ENCODE data around the gene GSX2.
A peak's percentile ranks its signal among the peaks of the same experiment; 100 is the strongest.

The GSX2 gene

DNA sequence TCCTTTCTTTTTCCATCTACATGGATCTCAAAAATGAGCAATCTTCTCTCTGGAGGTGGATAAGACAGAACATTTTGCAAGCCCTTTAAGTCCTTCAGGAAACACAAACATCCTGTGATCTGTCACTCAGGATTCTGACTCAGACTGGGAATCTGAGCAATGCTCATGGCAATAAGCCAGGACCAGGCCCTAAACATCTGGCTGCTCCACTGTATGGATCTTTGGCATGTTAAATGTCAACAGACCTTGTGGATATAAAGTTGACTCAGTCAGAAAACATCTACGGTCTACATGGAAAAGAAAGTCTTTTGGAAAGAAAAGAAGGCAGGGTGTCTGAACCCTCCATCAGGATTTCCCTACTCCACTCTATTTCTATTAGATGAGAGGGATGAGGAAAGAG, 17.8 kb upstream of the GSX2 start:
- DNase-seq, result no peak

GRCh38 chr4:54085284-54085683, 14.7 kb upstream of the GSX2 start:
- no peak for DNase-seq

DNA sequence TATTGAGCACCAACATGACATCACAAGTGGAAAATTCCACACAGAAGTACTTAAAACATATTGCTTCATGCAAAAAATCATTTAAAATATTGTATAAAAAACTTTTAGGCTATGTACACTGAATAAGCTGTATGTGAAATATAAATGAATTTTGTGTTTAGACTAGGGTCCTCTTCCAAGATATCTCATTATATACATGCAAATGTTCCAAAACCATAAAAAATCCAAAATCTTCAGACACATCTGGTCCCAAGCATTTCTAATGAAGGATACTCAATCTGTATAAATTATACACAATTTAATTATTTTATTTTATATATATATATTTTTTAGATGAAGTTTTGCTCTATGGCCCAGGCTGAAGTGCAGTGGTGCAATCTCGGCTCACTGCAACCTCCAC, 10.1 kb upstream of the GSX2 start:
- DNase-seq, result no peak

GRCh38 chr4:54090404-54090803, 9.6 kb upstream of the GSX2 start:
- DNase-seq, result no peak

- DNase-seq, result no peak
Observed at GRCh38 chr4:54090804-54091623, 8.9 kb upstream of the GSX2 start.

- peak; percentile 79 to 85 for DNase-seq
Observed at GRCh38 chr4:54091637-54092404, 8.1 kb upstream of the GSX2 start.

DNA sequence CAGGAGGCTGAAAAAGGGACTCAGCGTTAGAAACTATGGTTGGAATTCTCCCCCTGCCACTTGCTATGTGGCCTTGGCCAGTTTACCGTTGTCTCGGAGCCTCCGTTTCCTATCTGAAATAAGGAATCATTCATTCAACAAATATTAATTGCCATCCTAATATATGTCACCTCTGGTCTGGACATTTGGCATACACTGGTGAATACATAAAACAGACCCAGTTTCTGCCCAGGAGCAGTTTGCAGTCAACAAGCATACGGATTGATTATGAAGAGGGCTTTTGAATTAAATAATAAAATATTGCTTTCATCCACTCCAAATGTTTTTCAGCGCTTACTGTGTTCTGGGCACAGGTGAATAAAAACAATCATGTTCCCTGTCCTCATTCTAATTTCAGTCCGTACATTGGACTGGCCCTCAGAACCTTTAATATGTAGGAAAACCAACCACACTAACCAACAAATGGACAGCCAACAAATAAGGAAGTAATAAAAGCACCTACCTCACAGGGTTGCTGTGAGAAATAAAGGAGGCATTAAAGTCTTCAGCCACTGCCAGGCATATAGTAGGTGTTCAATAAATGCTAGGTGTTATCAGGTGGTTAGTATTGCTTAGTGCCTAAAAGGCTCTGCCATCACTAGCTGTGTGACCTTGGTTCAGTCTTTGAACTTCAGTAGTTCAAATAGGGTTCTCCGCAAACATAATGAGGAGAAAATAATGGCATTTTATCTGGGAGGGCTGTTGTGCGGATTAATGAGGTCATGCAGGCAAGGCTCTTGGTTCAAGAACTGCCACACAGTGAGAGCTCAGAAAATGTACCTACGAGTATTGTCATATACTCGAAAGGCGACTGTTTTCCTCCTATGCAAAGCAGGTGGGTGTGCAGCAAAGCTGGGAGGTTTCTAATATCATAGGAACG, 7.3 kb upstream of the GSX2 start:
- DNase-seq, result no peak

DNA sequence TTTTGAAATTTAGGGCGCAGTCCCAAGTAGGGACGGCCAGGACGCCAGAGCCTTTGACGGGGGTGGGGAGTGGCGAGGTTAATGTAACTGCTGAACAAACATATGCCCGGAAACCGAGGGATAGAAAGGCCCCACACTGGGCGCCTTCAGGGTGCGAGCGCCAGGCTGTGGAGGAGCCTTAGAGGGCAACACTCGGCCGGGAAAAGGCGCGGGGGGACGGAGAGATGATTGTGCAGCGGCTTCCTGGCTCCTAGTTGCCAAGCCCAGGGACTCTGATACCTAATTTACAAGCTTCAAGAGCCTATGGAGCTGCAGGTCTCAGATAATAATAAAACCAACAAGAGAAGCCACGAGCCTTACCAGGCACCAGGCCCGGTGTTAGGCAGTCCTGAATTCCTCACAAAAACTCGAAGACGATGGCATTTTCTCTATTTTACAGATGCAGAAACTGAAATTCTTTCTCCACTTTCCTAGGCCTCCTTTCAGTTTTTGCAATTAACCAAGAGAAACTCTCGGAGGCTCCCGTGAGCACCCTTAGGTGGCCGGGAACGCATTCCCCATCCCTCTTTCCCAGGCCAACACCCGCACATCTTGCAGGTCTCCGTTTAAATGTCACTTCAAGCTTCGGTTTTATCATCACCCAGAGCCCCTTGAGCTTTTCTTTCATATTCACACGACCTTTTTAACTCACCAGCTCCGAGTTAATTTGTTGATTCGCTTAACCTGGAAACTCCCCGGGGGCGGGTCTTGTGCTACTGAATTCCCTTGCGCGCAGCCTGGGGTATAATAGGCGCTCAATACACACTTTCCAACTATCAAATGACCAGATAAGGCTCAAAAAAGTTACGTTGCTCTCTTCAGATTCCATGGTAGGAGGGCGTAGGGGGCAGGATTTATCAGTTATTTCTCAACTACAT, 6.4 kb upstream of the GSX2 start:
- peak; percentile 32 to 40 for DNase-seq

DNA sequence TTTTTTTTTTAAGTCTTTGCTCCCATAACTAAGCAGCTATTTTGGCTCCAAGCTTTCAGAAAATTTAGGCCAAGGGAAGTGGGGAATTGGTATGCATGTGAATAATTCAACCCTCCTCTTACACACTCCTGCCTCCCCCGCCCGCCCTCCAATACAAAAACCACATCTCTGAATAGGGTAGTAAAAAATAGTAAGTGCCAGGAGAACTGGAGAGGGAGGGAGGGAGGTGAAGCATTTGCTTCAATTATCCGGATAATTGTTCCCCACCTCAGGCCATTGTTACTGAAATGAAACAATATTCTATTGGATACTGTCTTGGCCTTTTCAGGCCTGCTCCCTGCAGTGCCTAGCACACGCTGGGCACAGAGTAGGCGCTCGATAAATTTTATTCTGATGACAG, 5.5 kb upstream of the GSX2 start:
- DNase-seq, result no peak

- no peak for DNase-seq
Observed at GRCh38 chr4:54095110-54095825, 4.7 kb upstream of the GSX2 start.

GRCh38 chr4:54096295-54096962, 3.5 kb upstream of the GSX2 start:
- DNase-seq, result no peak

DNA sequence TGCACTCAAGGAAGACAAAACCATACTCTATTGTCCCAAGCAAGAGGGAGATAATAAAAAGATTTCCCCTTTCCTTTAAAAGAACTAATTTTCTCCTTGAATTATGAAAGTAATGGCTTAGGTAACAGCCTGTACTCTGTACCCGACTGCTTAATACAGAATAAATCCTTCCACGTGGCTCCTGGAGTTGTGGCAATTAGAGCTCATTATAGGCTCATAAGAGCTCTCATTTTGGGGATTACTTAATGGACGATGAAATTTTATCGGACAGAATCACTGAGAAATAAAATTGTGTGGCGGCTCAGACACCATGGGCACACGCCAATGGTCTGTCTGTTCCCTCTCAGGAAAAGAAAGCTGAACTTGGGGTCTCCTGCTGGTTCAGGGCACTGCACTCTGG, 2.8 kb upstream of the GSX2 start:
- DNase-seq, result no peak

DNA sequence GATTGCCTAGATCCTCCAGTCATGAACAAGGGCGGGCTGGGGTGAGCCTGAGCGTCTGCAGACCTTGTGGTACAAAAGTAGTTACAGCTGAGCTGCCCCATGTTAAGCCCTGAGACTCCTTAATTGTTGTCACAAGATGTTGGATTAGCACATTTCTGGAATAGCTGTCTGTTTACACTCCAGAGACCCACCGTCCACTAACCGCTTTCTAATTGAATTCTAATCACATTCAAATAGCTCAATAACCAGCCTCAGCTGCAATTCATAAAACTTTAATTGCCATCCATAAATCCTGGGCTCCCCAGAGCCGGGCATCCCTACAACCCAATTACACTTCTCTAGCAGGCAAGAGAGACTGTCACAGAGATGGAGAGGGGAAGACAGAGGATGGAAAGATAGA, 1.6 kb upstream of the GSX2 start:
- no peak for DNase-seq

- no peak for DNase-seq
Observed at GRCh38 chr4:54099287-54099747, 646 bp upstream of the GSX2 start.

GRCh38 chr4:54100595-54101189, 729 bp downstream of the GSX2 start:
- DNase-seq, result no peak

- no peak for DNase-seq
Observed at GRCh38 chr4:54101190-54102041, 1.5 kb downstream of the GSX2 start.

DNA sequence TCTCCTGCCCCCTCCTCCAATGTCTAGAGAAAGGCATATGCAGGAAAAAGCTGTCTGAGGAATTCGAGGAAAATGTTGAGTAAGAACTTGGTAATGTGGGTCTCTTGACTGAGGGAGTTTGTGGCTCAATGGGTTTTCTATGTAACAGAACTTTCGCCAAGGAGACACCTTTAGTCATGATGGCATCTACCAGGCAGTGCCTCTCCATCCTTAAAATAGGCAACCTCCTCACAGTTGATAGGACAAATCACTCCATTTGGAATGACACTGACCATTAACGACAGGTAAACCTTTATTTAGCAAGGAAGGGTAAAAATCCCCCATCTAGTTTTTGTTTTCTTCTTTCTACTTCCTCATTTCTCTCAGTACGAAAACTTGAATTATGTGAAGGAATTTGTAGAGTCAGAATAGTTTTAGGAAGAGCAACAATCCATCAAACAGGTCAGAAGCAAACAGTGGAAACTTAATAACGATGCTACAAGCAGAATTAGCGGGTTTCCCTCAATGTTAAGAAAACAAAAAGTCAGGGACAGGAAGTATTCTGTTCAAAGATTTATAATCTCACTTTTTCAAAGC, 2.7 kb downstream of the GSX2 start:
- no peak for DNase-seq

GRCh38 chr4:54103190-54103574, 3.2 kb downstream of the GSX2 start:
- no peak for DNase-seq

DNA sequence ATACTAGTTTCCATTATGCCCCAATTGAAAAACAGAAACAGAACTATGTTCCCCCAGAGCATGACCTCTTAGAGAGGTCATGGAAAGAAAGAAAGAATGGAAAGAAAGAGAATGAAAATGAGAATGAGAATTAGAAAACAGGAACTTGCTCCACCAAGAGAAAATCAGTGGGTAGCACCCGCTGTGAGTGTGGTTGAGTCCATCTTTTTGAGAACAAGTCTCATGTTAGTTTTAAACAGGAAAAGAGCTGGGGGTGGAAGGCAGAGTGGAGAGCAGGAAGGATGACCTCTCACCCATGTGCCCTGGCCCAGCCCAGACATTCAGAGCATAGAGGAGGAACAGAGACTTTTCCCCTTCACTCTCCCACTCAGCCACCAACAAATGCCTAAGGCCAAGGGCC, 4.9 kb downstream of the GSX2 start:
- DNase-seq, result no peak
